Activated T-cell treated with anti-CD3 and anti-CD28 coated beads, Interleukin-2, amount 50 U/mL, for 1 hour (primary cell): ENCODE results near the gene GRM5.

Experiments
- DNase-seq: peaks from one replicate; pipeline ENCODE4 v3.0.0-alpha.2; 2020

GRM5 gene

DNA sequence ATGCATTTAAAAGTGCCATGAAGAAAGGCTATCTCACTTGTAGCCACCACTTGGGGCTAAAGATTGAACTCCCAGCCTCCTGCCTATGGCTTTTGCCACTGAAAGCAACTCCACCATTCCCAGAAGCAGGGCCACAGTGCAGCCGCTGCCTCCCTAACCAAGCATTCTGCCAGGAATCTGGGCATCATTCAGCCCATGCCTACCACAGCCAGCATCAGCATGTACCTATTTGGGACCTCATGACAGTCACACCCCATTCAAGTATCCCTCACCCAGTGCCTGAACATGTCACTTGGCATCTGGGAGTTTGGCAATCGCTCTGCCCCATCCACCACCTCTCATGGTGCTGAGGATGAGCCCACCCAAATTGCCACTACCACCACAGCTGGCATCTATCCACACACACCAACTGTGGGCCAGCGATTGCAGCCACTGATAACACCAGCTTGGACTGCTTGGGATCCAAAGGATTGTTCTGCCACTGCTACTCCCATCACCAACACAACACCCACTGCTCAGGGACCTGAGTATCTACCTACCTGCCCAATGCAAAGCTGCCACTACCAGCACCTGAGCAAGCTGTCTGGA lies 234.4 kb downstream of the GRM5 start:
- no peak for DNase-seq

DNA sequence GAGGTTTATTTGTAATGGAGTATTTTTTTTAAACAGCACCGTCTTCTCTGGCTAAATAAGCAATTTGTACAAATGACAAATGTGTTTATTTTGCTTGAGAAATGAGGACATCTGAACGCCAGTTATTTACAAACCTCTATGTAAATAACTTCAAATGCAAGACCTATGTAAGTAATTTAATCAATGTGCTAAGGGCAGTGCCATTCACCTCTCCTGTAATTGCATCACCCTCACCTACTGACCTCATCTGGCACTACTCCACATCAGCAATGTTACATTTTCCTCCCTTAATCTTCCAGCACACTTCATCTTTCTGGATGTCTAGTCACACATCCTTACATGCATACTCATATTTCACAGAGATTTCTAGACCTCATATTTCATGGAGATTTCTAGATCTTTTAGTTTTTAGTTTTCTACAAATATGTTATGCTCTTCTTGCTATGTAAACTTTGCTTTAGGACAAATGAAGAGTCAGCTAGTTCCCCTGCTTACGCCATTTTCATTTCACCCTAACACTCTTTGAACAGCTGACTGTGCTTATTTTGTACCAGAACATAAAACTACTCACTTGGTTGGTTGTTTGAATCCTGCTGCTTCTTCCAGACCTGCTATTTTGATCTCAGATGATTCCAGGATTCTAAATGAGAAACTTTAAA lies 238.6 kb downstream of the GRM5 start:
- no peak for DNase-seq

DNA sequence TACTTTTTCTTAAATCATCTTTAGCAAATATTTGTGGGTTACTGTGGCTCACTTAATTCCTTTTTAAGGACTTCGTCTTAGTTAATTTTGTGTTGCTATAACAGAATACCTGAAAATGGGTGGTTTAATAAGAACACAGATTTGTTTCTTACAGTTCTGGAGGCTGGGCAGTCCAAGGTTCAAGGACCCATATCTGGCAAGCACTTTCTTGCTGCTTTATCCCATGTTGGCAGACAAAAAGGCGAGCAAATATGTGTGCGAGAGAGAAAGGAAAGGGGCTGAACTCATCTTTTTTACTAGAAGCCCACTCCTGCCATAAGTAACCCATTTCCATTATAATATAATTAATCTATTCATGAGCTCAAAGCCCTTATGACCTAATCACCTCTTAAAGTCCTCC lies 246.2 kb downstream of the GRM5 start:
- no peak for DNase-seq

DNA sequence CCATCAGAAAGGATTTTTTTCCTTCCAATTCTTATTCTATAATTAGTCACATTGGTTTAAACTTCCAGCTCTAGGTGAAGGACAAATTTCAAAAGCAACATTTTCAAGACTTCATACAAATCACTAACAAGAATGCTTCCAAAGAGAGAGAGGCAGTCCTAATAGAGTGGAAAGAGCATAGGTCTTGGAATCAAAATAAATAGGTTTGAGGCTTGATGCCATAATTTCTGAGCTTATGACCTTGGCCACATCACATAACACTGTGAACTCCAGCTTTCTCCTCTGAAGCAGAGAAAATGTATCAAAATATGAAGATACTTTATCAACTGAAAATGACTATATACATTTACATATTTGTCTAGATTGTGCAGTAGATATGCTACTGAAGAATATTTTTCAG lies 246.8 kb downstream of the GRM5 start:
- DNase-seq, result no peak

DNA sequence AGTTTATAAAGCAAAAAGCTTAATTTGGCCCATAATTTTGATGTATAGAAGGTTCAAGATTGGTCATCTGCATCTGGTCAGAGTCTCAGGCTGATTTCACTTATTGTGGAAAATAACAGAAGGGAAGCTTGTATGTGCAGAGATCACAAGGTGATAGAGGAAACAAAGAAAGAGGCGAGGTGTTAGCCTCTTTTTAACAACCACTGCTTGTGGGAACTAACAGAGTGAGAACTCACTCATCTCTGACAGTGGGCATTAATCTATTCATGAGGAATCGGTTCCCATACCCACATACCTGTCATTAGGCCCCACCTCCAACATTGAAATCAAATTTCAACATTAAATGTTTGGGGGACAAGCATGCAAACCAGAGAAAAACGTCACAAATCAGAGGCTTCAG lies 250.3 kb downstream of the GRM5 start:
- no peak for DNase-seq

DNA sequence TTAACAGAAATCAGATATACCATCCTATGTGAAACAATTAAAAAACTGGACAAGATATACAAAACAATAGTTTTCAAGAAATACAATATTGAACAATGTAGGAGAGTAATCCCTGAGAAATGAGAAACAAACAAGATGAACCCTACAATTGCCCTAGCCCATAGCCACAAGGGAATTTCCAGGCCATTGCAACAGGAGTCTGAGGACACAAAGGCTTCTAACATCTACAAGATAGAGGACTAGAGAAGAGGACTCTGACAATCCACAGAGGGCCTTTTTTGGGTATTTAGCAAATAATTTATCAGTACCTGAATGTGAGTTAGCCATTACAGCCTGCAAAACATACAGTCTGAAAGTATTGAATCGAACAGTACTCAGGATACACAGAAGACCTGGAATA lies 251.7 kb downstream of the GRM5 start:
- no peak for DNase-seq

DNA sequence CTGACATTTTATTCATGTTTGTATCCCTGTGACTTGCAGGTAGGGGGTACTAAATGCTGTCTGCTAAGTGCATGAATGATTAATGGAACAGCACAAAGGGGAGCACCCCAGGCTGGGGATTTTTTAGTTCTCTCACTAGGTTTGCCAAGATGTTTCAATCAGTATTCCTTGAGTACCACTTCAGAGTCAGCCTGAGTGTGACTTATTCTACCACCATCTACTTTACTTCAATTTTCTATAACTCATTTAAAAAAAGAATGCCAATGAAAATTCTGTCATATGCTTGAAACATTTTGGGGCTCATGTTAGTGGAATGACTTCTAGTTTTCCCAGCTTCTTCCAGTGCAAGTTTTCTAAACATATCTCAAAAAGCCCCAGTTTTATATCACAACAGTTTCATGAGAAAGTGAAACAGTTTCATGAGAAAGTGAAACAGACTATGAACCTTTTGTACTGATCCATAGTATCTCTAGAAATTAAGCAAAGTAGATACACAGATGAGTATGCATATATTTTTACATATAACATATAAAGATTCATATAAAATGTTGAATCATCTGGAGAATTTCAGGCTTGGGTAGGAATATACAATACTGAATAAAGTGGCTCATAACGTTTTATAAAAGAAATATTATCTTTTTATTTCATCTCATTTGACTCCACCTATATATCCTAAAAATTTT lies 252.4 kb downstream of the GRM5 start:
- no peak for DNase-seq

DNA sequence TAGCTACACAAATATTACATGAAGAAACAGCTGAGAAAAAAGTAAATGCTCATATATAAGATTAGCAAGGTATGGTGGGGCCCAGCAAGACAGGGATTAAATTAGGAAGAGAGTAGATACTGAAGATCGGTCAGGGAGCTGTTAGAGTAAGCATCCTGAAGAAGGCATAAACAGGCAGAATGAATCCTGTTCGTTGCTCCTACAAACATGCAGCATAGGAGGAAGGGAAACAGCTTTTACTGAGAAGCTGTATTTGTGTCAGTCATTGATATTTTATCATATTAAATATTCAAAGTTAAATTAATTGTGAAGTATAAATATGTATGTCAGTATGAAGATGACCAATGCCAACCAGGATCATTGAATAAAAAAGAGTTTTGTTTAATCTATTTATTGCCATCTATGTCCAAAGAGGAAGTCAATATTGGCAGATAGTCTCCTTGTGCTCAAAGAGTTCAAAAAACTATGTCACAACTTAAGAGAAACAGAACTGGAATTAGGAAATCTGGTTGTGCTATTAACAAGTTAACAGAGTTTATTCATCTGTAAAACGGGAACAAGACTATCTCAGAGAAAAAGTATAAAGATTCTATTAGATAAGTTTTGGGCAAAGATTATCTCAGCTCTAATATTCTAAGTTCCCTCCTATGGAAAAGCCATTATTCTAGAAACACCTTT lies 255.2 kb downstream of the GRM5 start:
- DNase-seq, result no peak

DNA sequence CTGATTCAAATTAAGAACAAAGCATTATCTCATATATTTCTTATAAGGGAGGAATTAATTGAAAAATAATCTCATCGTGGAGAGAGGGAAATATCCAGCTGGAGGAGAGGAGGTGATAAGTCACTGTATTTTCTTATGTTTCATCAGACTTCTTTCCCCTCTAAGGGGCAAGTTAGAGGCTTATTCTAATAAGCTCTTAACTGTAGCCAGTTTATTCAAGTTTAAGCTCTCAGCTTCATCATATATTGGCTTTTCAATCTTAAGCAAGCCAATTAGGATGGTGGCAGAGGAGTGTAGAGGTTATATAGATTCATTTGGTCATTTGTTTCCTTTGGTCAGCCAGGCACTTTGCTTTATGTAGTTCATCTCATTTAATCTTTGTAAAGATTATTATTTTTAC lies 256.7 kb downstream of the GRM5 start:
- DNase-seq, result no peak

DNA sequence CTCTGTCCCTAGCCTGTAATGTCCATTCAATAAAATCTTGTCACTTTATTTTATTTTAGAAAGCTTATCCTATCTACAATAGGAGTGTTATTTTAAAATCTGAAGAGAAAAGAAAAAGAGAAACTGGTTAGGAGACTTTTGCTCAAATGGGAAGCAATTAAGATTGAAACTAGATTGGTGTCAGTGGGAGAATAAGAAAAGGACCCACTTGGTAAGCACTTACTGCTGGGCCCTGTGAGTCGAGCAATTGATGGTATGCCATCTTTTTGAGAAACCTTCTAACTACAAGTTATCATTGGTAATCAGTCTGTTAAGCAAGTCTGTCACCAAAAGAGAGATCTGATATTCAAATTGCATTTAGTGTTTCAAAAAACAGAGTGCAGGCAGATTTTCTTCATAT lies 258.4 kb downstream of the GRM5 start:
- no peak for DNase-seq

DNA sequence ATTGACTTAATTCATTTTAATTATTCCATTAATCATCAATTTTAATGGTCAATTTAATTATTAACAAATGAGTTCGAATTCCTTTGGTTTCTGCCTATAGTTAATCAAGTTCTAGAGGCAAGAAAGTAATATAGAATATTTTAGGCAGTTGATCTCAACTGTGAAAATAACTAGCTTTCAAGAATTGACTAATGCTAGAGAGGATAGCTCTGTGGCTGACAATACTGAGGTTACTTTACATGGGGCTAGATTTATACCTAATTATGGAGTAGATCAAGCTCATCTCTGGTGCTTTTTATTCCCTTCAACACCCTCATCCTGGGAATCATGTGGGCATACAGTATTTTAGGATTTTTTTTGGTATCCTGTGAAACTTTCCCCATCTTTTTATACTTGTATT lies 259.4 kb downstream of the GRM5 start:
- DNase-seq, result no peak

DNA sequence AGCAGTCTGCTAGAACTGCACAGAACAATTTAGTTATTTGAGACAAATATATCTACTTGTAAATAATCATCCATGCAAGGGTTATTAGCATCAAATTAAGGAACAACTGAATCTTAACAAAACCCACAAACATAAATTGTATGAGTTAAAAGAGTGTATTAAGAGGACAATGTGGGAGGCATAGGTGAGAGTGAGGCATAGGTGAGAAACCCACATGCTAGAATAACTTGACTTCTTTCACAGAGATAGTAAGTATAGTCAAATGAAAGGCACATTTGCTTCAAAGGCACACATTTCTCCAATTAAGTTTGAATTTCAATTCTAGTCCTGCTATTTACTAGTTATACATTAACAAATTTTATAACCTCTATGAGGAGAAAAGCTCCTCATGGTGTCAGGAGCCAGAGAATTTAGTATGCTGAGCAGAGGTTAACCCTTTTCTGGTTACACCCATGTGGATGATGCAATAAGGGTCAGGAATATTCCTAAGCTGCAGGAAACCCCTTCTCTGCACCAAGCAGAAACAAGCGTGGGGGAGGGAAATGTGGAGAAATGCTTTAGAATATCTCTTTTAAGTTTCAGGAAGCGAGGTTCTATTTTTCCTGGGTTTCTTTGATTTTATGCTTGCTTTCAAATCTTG lies 264.2 kb downstream of the GRM5 start:
- DNase-seq, result no peak

DNA sequence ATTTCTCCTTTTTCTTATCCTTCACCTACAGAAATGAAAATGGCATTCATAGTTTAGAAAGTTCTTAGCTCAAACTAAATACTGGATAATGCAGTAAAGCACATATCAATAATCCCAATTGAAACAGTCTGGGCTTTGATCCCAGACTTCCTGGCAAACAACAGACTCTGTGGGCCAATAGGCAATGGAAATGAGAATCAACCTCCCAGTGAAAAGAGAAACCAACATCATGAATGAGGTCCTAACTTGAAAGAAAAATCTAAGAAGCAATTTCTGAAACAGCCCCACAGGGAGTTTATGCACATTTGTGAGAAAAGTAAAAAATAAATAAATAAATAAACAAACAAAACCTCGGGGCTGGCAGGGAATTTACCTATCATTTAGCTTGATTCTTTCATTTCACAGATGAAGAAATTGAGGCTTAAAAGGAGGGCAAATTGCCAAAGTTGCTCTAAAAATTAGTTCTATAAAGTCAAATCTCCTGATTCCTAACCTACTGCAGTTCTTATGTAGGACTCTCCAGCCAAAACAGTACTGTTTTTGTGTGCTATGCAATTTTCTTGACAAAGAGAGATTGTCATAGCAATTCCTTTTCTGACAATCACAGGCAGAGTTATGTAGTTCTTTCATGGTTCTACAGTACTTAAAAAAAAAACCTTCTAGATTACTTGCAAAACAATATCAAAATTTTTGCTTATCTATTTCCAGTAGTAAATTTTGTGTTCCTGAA lies 265.8 kb downstream of the GRM5 start:
- no peak for DNase-seq

DNA sequence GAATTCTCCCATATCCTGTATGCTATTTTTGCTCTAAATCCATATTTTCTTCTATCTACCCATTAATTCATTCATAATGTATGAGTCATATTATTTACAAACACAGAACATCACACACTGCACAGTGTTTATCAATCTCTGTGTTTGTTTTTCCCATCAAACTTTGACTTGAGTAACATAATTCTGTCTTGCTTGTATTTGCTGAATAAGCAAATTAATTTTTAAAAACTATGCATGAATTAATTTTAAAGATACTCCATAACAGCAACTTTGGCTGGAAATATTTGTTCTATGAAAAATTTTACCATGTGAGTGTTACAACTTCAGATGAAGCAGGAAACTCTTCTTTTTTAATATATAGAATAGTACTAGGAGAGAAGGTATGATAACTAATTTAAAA lies 275.6 kb downstream of the GRM5 start:
- DNase-seq, result no peak

DNA sequence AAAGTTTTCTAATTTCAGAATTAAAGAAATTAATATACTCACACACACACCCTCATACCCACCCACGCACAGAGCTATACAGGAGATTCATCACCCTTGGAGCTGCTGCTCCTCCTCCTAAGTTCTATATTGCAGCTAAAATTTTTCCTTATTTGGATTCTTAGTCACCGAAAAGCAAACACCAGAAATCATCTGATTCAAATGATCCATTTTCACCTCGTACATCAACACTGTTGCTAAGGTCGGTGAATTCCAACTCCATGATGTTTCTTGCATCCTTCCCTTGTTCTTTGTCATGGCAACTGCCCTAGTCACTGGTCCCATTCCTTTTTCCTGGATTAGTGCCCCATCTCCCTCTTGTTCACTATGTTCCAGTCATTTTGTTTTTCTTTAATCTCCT lies 286.2 kb downstream of the GRM5 start:
- no peak for DNase-seq

DNA sequence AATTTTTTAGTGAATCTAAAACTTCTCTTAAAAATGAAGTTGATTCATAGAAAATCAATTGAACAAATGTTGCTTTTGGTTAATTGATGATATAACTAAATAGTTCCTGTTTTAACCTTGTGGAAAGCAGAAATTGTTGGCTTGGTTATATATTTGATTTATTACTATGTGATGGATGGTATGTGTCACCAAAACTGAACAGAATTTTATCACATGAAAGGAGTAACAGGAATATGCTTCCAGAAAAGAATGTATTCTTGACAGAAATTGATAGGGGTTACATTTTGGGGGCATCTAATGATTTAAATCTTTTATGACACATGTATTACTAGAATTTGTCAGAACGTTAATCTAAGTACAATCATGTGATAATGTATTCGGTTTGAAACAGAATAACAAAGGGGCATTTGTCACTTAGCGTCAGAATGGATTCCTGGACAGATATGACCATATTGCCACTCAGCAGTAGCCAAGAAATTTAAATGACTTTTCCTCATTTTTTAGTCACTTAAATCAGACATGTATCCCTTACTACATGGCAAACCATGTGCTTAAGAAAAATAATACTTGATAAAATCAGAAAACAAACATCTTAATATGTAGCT lies 295.2 kb downstream of the GRM5 start:
- DNase-seq, result no peak

DNA sequence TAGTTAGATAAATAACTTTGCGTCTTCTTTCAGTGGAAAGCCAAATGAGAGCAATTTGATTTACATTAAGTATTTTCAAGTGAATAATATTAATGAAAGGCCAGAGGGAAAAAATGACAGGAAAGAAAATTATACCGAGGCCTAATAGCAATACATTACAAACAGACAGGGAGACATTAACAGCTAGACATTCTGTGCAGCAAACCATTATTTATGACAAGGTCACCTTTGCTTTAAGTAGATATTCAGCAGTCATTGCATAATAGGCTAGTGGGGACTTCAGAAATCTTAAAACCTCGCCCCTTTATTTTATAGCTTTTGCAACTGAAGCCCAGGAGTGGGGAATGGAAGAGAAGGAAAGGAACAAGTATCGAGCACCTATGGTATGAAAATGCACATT lies 321.6 kb downstream of the GRM5 start:
- no peak for DNase-seq

DNA sequence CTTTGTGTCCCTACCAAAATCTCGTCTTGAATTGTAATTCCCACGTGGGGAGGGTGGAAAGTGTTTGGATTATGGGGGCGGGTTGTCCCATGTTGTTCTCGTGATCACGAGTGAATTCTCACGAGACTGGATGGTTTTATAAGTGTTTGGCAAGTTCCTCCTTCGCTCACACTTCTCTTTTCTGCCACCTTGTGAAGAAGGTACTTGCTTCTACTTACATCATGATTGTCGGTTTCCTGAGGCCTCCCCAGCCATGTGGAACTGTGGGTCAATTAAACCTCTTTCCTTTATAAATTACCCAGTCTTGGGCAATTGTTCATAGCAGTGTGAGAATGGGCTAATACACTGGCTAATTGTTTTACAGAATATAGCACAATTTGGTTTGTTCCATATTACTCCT lies 326.3 kb downstream of the GRM5 start:
- no peak for DNase-seq

DNA sequence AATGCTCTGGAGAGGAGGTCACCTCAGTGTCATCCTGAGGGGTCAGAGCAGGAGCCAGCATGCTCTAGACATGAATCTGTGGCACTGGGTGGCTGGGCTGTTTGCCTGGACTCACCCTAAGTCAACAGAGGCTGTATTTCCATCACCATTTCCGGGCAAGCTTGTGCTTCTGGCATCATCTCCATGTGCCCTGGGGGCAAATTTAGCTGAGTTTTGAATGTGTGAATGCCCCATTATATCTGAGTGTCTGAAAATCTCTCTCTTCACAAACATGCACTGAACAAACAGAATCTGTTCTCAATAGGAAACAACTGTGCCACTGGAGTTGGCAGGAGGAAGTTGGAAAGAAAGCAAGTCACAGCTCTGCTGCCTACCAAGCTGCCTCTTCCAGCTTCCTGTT lies 356.2 kb downstream of the GRM5 start:
- no peak for DNase-seq

DNA sequence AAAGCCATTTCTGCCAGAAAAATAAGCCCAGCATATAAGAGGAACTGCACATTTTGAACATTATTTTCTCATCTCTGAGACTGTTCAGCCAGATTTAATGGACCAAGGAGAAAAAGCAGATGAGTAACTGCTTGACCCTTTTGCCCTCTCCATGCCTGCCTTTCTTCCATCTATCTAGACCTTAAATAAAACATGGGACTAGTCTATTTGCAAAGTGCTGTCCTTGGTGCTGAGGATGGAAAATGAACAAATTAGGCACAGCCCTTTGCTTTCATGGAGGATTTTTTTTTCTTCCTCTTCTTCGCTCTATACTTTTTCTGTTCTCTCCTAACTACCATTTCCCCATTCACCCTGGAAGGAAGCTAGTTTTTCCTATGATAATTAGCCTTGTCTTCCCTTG lies 361.3 kb downstream of the GRM5 start:
- DNase-seq, result no peak

DNA sequence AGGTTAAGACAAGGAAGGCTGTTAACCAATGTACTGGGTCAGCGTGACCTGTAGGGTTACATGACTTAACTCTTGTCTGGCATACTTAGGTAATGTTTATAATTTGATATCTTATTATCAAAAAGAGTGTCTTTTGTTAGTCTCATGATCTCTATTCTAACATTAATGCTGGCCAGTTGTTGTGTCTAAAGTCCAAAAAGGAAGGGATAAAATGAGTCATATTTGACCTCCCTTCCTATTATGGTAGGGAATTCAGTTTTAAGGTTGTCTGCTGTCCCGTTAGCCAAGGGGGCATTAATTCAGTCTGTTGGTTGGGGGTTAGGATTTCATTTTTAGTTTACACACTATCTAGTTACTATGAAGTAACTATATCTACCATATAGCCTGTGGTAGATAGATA lies 364.0 kb downstream of the GRM5 start:
- no peak for DNase-seq

DNA sequence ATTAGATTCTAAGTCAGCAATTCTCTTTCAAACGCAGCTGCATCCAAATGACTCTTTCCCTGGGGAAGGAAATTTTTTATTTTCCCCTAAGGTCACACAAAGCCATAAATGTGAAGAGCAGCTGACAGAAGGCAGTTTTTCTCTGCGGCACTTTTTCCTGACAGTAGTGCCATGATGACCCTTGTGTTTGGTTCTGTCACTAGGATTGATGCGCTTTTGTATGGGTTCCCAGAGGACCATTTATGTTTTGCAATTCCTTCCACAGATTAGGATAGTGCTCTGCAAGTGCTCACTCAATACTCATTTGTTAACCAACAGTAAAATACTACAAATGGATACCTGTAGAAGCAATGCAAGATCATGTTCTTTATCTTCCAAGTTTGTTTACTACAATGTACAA lies 368.6 kb downstream of the GRM5 start:
- no peak for DNase-seq
